Brain pericyte (primary cell): ENCODE measurements around the gene KIF12.
"Not testable (repeated sequence)": the region's sequence is repeated elsewhere in the genome, so short reads cannot be mapped to it uniquely, and the experiment has no call there.

Source experiments
- DNase-seq: peaks from one replicate; pipeline ENCODE4 v3.0.0-alpha.2; 2012; ENCODE audit warnings: low read depth, low spot score

Gene KIF12

GRCh38 chr9:114047717-114048116 lies 51.4 kb downstream of the KIF12 start:
- DNase-seq: no peak

GRCh38 chr9:114046875-114047274 lies 52.2 kb downstream of the KIF12 start:
- DNase-seq: no peak

GRCh38 chr9:114046237-114046755 lies 52.8 kb downstream of the KIF12 start:
- no peak for DNase-seq

- not testable (repeated sequence) for DNase-seq
Observed at GRCh38 chr9:114043660-114044059, 55.4 kb downstream of the KIF12 start.
